Measurements from ENCODE around the gene RPS3A. TPM values are rescaled to one million over a fixed set of nuclear protein-coding genes. Genes with fewer than 3 reads are reported as not detected.

RPS3A gene
- total and polyA plus RNA-seq, 2 of the 13 experiments (the other 11 are each of a cell fraction or from before 2014, with no cell fraction given), result 3,332 to 3,626 TPM

DNA sequence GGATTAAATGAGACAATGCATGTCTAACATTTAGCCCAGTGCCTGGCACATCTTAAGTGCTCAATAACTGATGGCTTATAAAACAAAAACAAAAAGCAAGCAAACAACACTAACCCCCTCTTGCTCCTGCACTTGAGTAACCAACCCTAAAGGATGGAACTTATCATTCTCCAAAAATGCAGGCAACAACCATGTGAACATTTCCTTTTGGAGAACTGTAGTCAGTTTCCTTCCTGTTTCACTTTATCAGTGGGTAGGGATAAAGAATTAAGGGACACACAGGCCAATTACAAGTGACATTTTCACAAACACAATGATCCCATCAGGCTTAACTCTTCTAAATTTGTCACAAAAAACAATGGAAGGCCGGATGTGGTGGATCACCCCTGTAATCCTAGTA lies 30.4 kb downstream of the RPS3A start:
- in situ Hi-C loops (cut with HindIII; ENCODE audit: extremely low pct_ligation_motif_present, low pct_unique_long_range_greater_than_20kb) (no loop called here), intact Hi-C loops (cut with micrococcal nuclease; ENCODE audit: unreplicated experiment) (no loop called here)
- FAIRE-seq (no peak), ATAC-seq (no peak), DNase-seq (ENCODE audit: low spot score) (no peak)
- 100% methylated on average over 1 of the region's 1 CpG for WGBS (ENCODE audit: low lambda C conversion rate)
- Histone ChIP-seq H3K4me2 (ENCODE audit: low read depth, low read length) (no peak overlapping the region), H3K27me3 (ENCODE audit: control insufficient read depth in 1 of 2, insufficient read depth in 2 of 2, low read length in 2 of 2) (no peaks in the 10 kb centered on the region), H3K4me1 (ENCODE audit: insufficient read depth, low read length) (peaks cover 25% of the 10 kb centered on the region), H3K9me3 (ENCODE audit: low read length) (no peaks in the 10 kb centered on the region), H3K9ac (ENCODE audit: insufficient read depth, low read depth, low read length) (no peak overlapping the region), H2AFZ (ENCODE audit: low read length) (no peak overlapping the region), H4K20me1 (ENCODE audit: insufficient read depth, low read length) (no peaks in the 10 kb centered on the region), H3K79me2 (ENCODE audit: insufficient read depth, low read length) (no peaks in the 10 kb centered on the region), H3K27ac (ENCODE audit: extremely low read length, insufficient read depth, low read length) (no peak overlapping the region), H3K36me3 (replicated peaks in 1 of 2; ENCODE audit: control insufficient read depth in 1 of 2, insufficient read depth in 2 of 2, low read length in 2 of 2) (peaks cover 9 to 59% of the 10 kb centered on the region in 2 experiments), H3K4me3 (replicated peaks in 1 of 3; ENCODE audit: insufficient read depth in 1 of 3, low read depth in 2 of 3, low read length in 3 of 3) (no peak overlapping the region)
- ChIA-PET POLR2A (no interaction called here), CTCF (ENCODE audit: low intra/inter-chr PET ratio, low total read pairs) (no interaction called here)
- BruUV-seq (replicated peaks), result no TSS peak
- TF ChIP-seq, protein P1, sequence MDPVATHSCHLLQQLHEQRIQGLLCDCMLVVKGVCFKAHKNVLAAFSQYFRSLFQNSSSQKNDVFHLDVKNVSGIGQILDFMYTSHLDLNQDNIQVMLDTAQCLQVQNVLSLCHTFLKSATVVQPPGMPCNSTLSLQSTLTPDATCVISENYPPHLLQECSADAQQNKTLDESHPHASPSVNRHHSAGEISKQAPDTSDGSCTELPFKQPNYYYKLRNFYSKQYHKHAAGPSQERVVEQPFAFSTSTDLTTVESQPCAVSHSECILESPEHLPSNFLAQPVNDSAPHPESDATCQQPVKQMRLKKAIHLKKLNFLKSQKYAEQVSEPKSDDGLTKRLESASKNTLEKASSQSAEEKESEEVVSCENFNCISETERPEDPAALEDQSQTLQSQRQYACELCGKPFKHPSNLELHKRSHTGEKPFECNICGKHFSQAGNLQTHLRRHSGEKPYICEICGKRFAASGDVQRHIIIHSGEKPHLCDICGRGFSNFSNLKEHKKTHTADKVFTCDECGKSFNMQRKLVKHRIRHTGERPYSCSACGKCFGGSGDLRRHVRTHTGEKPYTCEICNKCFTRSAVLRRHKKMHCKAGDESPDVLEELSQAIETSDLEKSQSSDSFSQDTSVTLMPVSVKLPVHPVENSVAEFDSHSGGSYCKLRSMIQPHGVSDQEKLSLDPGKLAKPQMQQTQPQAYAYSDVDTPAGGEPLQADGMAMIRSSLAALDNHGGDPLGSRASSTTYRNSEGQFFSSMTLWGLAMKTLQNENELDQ (CRISPR knock-in tag; IDR thresholded peaks at IDR 0.05; ENCODE audit: borderline replicate concordance), result no peak
- TF ChIP-seq ZNF205 (CRISPR knock-in tag; IDR thresholded peaks at IDR 0.05) (no peak), RBM22 (optimal IDR thresholded peaks at IDR 0.05; ENCODE audit: low read length) (peak; percentile 53)
- TF ChIP-seq, protein P2, sequence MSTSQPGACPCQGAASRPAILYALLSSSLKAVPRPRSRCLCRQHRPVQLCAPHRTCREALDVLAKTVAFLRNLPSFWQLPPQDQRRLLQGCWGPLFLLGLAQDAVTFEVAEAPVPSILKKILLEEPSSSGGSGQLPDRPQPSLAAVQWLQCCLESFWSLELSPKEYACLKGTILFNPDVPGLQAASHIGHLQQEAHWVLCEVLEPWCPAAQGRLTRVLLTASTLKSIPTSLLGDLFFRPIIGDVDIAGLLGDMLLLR (CRISPR knock-in tag; IDR thresholded peaks at IDR 0.05), result no peak

DNA sequence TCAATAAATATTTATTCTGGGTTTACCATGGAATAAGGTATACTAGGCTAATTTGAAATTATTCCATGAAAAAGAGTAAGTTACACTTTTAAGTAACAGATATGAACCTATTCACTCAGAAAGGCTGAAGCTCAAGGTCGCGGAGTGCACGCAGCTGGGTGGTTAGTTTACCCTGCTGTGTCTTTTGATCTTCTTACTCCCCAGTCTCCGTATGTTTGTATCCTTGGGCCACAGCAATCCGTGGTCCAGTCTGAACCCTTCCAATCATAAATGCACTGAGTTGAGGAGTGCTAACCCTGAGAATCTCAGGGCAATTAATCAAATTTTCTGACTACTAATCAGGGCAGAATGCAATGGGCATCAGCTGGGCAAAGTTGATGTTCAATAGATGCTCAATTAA lies 33.9 kb downstream of the RPS3A start:
- Histone ChIP-seq H3K4me1 (ENCODE audit: insufficient read depth, low read length) (peaks cover 27% of the 10 kb centered on the region), H4K20me1 (ENCODE audit: insufficient read depth, low read length) (no peaks in the 10 kb centered on the region), H3K4me3 (replicated peaks in 1 of 3; ENCODE audit: insufficient read depth in 1 of 3, low read depth in 2 of 3, low read length in 3 of 3) (no peak overlapping the region), H3K4me2 (ENCODE audit: low read depth, low read length) (no peak overlapping the region), H3K36me3 (replicated peaks in 1 of 2; ENCODE audit: control insufficient read depth in 1 of 2, insufficient read depth in 2 of 2, low read length in 2 of 2) (peaks cover 4 to 50% of the 10 kb centered on the region in 2 experiments), H3K27ac (ENCODE audit: extremely low read length, insufficient read depth, low read length) (peak overlapping the region; percentile 35), H3K9ac (ENCODE audit: insufficient read depth, low read depth, low read length) (no peak overlapping the region), H3K9me3 (ENCODE audit: low read length) (no peaks in the 10 kb centered on the region), H3K27me3 (ENCODE audit: control insufficient read depth in 1 of 2, insufficient read depth in 2 of 2, low read length in 2 of 2) (no peaks in the 10 kb centered on the region), H2AFZ (ENCODE audit: low read length) (no peak overlapping the region), H3K79me2 (ENCODE audit: insufficient read depth, low read length) (no peaks in the 10 kb centered on the region)
- FAIRE-seq (no peak), DNase-seq (ENCODE audit: low spot score) (no peak), ATAC-seq (peak; percentile 62)
- in situ Hi-C loops (cut with HindIII; ENCODE audit: extremely low pct_ligation_motif_present, low pct_unique_long_range_greater_than_20kb) (no loop called here), intact Hi-C loops (cut with micrococcal nuclease; ENCODE audit: unreplicated experiment) (no loop called here)
- no TSS peak for BruUV-seq (replicated peaks)
- ChIA-PET POLR2A (no interaction called here), CTCF (ENCODE audit: low intra/inter-chr PET ratio, low total read pairs) (no interaction called here)
- 26% methylated on average over 5 of the region's 5 CpGs for WGBS (ENCODE audit: low lambda C conversion rate)
- TF ChIP-seq, protein P3, sequence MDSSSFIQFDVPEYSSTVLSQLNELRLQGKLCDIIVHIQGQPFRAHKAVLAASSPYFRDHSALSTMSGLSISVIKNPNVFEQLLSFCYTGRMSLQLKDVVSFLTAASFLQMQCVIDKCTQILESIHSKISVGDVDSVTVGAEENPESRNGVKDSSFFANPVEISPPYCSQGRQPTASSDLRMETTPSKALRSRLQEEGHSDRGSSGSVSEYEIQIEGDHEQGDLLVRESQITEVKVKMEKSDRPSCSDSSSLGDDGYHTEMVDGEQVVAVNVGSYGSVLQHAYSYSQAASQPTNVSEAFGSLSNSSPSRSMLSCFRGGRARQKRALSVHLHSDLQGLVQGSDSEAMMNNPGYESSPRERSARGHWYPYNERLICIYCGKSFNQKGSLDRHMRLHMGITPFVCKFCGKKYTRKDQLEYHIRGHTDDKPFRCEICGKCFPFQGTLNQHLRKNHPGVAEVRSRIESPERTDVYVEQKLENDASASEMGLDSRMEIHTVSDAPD (CRISPR knock-in tag; IDR thresholded peaks at IDR 0.05), result no peak
- TF ChIP-seq, protein P4, sequence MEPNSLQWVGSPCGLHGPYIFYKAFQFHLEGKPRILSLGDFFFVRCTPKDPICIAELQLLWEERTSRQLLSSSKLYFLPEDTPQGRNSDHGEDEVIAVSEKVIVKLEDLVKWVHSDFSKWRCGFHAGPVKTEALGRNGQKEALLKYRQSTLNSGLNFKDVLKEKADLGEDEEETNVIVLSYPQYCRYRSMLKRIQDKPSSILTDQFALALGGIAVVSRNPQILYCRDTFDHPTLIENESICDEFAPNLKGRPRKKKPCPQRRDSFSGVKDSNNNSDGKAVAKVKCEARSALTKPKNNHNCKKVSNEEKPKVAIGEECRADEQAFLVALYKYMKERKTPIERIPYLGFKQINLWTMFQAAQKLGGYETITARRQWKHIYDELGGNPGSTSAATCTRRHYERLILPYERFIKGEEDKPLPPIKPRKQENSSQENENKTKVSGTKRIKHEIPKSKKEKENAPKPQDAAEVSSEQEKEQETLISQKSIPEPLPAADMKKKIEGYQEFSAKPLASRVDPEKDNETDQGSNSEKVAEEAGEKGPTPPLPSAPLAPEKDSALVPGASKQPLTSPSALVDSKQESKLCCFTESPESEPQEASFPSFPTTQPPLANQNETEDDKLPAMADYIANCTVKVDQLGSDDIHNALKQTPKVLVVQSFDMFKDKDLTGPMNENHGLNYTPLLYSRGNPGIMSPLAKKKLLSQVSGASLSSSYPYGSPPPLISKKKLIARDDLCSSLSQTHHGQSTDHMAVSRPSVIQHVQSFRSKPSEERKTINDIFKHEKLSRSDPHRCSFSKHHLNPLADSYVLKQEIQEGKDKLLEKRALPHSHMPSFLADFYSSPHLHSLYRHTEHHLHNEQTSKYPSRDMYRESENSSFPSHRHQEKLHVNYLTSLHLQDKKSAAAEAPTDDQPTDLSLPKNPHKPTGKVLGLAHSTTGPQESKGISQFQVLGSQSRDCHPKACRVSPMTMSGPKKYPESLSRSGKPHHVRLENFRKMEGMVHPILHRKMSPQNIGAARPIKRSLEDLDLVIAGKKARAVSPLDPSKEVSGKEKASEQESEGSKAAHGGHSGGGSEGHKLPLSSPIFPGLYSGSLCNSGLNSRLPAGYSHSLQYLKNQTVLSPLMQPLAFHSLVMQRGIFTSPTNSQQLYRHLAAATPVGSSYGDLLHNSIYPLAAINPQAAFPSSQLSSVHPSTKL (CRISPR knock-in tag; IDR thresholded peaks at IDR 0.05), result peak; percentile 35
- TF ChIP-seq ZNF616 (CRISPR knock-in tag; IDR thresholded peaks at IDR 0.05; ENCODE audit: low read depth), result no peak
- TF ChIP-seq, protein P5, sequence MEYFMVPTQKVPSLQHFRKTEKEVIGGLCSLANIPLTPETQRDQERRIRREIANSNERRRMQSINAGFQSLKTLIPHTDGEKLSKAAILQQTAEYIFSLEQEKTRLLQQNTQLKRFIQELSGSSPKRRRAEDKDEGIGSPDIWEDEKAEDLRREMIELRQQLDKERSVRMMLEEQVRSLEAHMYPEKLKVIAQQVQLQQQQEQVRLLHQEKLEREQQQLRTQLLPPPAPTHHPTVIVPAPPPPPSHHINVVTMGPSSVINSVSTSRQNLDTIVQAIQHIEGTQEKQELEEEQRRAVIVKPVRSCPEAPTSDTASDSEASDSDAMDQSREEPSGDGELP (IDR thresholded peaks at IDR 0.05; ENCODE audit: borderline replicate concordance, low read depth), result peak; percentile 21; the same call in 1 of the 2 replicates
